HT-29 (cell line): ENCODE results near the gene NXPH2. TPM values are rescaled to one million over a fixed set of nuclear protein-coding genes. Genes with fewer than 3 reads are reported as not detected.
"Not testable (repeated sequence)": the region's sequence is repeated elsewhere in the genome, so short reads cannot be mapped to it uniquely, and the experiment has no call there.

Experiments
- DNase-seq: peaks from one replicate; pipeline ENCODE4 v3.0.0-alpha.2; 2015; ENCODE audit warnings: low spot score
- total RNA-seq: library from RNA; depleted of rRNA; stranded (reverse); fragments of >200 nt; shearing (Covaris generic); gene quantifications from 2 replicates; pipeline ENCODE4 v1.2.3, GENCODE V29; 2014

Gene NXPH2
- total RNA-seq, 1 experiment from 2014 or later, result not detected

DNA sequence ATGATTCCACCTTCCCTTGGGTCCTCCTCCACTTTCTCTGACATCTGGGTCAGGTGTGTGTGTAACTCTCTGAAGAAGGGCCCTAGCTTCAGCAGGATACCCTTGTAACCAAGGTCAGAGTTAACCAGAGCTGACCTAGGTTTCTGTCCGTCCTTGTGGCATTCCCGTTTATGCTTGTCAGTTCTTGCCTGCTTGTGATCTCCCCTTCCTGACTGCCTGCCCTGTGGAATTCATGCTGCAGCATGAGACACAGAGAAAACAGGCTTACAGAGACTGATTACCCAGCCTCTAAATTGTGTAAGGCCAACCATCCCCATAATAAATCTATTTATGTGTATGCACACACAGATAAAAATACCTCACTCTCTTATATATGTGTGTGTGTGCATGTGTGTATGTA lies 22.8 kb downstream of the NXPH2 start:
- no peak for DNase-seq

DNA sequence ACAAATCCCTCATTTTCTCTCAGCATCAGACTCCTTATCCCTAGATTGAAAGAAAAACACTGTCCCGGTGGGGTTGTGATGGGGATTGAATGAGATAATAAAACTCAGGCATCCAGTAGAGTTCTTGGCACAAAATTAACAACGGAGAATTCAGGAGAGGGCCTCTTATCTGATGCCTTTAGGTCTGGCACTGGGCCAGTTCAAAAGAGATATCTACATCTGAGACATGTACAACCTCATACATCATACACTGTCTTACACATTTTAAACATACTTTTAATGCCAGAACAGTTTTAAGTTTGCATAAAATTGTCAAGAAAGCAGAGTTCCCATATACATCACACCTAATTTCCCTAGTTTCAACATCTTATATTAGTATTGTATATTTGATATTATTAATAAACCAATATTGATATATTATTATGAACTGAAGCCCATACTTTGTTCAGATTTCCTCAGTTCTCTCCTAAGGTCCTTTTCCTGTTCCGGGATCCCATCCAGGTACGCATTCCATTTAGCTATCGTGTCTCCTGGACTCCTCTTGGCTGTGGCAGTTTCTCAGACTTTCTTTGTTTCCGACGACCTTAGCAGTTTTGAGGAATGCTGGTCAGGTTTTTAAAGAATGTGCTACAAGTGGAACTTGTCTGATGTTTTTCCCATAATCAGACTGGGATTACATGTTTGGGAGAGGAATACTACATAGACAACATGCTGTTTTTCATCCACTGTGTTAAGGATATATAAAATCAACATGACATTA lies 27.8 kb downstream of the NXPH2 start:
- DNase-seq, result no peak

DNA sequence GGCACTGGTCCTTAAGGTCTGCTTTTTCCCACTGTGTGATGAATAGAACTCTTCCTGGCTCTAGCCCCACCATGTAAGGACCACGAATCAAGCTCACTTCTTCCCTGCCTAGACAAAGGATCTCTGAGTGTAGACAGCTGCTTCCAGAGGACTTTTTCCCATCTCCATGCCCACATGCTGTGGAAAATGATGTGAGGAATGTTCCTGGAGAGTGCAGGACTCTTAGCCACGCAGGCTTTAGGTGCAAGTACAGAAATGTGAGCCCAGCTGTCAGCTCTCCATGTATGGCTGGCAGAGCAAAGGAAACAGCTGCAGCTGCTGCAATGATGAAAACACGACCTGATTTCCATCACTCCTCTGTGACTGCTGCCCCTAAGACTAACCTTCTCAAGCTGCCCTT lies 35.5 kb downstream of the NXPH2 start:
- no peak for DNase-seq

DNA sequence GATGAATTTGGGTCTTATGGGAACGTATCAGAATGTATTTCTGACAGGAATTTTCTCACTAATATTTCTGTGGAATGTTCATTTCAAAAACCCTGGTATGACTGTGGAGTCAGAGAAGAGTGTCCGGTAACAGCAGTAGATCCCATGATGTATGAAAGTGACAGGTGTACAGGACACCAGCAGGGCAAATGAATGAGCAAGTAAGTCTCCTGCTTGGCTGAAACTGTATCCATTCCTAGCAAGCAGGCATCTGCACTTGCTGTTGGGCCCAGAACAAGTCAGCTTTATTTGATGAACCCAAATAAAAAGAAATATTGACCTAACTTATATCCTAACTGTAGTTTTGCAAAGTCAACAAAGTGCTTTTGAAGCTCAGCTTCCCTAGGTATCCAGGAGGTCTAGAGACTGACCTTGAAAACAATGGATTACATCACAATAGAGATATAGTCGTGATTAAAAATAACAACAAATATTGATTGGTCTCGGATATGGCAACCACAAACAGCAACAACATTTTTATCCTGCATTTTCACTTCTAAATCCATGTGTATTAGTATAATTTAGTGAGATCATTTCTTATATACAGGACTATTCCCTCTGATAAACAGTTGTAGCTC lies 37.6 kb downstream of the NXPH2 start:
- no peak for DNase-seq

DNA sequence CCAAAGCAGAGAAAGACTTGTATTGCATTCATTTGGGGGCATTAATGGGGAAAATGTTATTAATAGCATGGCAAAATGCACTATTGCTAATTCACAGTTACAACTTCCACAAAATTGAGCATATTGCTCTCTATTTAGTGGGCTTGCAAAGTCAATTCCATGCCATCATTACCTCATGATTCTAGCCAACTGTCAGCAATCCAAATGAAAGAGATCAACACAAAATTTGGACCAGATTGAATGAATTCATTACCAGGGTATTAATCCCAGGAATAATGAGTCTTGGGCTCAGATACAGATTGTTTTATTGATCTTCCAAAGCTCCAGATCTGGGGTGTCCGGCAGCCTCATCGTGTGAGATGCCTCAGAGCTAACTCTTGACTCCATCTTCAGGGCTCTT lies 38.3 kb downstream of the NXPH2 start:
- DNase-seq, result no peak

DNA sequence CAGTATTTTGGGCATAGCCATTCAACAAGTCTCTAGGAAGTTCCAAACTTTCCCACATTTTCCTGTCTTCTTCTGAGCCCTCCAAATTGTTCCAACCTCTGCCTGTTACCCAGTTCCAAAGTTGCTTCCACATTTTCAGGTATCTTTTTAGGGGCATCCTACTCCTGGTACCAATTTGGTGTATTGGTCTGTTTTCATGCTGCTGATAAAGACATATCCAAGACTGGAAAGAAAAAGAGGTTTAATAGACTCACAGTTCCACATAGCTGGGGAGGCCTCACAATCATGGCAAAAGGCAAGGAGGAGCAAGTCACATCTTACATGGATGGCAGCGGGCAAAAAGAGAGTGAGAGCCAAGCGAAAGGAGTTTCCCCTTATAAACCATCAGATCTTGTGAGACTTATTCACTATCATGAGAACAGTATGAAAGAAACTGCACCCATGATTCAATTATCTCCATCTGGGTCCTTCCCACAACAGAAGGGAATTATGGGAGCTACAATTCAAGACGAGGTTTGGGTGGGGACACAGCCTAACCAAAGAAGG lies 43.1 kb downstream of the NXPH2 start:
- DNase-seq, result not testable (repeated sequence)

DNA sequence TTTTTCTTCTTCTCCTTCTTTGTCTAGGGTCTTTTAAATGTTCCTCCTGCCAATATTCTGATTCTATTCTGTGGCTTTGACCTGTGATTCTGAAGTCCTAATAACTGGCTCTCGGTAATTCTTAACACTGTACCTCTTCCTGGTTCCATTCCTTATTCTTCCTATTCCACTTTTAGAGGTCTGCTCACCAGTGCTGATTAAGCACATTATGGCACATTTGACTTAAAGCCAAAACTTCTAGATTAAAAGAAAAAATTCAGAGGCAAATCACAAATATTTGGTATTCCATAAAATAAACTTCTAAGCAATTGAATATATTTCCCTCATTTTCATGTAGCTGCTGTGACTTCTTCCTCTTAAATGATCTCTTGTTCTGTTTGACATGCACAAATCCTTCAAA lies 47.5 kb downstream of the NXPH2 start:
- no peak for DNase-seq

DNA sequence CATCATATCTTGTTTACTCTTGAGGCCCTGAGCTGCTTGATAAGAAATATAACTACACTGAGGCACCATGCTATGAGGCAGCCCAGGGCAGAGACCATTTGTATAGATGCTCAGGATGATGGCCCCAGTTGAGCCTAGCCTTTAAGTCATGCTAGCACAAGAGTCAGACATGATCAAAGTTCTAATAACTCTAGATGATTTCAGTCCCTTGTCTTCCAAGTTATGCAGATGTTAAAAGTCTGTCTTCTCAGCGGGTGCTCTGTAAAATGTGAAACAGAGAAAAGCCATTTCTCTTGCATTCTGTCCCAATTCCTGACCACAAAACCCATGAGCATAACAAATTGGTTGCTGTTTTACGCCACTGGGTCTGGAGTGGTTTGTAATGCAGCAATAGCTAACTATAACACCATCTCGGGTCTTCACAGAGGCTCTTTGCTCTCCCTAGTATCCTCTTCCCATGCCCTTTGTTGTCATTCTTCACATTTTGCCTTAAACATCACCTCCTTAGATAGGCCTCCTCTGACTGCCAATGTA lies 49.6 kb downstream of the NXPH2 start:
- no peak for DNase-seq

DNA sequence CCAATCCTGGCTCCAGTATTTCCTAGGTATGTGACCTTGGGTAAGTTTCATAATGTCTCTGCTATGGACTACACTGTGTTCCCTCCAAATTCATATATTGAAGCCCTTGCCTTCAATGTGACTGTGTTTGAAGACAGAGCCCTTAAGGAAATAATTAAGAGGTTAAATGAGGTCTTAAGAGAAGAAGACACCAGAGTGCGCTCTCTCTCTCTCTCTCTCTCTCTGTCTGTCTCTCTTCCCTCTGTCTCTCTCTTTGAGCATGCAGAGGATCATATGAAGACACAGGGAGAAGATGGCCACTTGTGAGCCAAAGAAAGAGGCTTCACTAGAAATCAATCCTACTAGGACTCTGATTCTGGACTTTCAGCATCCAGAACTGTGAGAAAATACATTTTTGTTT lies 52.2 kb downstream of the NXPH2 start:
- no peak for DNase-seq

DNA sequence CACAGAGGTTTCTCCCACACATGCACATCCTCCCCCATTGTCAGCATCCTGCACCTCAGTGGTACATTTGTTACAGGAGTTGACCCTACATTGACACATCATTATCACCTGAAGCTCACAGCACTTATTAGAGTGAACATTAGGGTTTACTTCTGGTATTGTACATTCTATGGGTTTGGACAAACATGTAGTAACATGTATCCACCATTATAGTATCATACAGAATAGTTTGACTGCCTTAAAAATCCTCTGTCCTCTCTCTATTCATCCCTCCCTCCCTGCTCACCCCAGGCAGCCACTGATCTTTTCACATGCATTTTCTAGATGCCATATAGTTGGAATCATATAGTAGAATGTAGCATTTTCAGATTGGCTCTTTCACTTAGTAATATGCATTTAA lies 53.5 kb downstream of the NXPH2 start:
- no peak for DNase-seq

DNA sequence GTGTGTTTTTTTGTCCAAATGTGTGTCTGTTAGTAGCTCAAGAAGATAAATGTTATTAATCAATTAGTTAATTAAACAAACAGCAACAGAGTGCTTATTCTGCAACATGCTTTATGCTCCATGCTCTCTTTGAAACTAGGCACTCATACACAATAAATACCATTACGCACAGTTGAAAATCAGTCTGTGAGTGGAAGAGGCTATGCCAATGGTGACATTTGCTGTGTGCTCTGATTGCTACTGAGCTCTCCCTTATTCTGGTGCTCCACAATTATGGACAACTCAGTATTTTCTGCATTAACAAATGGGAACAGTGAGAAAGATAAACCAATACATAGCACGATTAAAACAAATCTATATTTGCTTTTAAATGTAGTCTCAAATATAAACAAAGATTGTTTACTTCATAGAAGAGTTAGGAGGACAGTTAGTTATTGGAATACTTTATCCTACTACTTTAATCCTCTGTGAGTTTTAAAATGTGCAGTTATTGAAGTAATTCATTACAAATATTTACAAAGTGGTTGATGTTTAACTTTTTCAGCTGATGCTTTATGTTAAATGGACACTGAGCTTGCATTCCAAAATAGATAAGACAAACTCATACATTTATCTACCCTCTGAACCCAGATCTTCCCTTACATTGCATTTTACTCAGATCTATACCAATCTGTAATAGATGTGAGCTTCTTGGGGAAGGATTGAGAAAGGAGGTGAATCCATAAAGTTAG lies 55.3 kb downstream of the NXPH2 start:
- no peak for DNase-seq

DNA sequence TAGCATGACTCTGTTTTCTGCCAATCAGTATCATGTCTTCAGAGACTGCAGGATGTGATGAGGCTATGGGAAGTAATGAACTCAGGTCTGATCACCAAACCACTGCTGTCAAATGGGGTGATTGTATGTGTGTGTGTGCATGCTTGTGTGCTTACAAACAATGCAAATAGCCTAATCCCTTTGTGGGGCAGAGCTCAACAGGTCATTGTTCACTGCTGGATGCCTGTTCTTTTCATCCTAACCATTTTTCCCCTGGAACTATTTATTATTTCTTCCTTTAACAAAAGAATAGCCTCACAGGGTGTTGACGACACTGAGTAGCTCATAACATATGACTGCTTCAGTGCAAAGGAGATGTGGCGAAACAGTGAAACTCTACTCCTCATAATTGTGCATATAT lies 55.9 kb downstream of the NXPH2 start:
- DNase-seq, result no peak

DNA sequence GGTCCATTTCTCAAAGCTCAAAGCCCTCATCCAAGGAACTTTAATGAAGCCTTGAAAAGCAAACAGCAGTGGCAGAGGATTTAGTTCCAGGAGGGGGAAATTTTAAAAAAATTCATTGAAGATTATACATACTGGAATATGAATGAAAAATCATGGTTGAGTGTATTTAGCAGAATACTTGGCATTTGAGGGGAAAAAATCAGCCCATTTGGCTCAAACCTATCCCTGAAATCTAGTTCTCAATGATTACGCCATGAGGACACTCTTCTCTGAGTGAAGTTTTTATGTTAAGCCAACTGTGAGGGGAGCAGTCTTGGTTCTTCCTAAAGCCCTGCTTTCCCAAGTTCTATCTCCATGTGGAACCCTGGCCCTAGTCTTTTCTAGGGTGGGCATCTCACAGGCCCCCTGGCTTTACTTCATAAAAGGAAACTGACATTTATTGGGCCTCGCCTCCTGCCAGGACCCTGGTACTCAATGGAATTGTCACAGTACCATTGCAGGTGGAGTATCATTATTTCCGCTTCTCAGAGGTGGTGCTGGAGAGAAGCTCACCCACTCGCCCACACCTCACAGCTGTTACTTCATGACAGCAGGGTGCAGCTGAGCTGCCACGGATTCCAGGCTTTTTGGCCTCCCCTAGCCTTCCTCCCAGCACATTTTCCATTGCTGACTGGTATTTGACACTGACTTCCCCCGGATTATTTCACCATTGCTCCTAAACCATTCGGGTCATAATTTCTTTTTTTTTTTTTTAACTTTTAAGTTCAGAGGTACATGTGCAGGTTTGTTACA lies 56.8 kb downstream of the NXPH2 start:
- no peak for DNase-seq

DNA sequence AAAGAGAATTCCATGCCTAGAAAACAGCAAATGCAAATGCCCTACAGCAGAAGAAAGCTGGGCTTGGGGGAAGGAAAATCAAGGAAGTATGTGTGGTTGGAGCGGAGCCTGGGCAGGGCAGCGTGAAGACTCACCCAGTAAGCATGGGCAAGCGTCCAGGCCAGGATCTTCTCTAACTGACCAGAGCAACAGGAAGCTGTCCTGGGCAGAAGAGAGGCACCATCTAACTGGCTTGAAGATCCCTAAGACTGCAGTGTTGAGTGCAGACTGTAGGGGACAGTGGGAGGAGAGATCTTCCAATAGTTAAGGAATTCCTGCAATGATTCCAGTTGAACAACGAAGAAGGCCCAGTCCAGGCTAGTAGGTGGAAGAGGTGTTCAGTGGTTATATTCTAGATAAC lies 57.9 kb downstream of the NXPH2 start:
- peak; percentile 22 for DNase-seq

DNA sequence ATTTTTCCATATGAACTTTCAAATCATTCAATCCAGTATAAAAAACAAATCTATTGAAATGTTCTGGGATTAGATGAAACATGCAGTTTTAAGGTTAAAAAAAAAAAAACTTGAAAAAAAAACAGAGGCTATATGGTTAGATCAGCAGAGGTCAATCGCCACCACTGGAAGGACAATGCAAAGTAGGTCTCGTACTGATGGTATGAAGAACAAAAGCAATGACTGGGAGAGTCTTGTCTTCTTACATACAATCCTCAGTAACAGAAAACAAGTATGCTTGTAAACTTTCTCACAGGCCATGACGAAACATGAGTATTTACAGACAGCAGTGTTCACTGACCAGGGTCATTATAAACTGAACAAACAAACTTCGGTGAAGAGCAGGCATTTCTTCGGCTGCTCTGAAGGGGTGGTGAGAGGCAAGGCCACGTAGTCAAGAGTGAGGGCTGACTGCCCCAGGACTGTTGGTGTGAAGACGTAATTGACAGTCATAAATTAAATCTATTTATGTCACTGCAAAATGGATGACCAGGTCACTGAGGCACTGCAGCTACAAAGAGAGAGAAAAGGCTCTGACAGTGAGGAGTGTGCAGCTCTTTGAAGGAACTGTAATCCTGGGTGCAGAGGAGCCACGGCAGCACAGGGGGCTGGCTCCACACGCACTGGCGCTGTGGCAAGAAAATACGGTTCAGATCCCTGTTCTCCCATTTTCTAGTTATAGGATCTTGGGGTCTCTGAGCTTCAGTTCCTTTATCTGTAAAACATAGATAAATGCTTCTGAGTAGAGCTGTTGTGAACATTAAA lies 60.0 kb downstream of the NXPH2 start:
- no peak for DNase-seq

DNA sequence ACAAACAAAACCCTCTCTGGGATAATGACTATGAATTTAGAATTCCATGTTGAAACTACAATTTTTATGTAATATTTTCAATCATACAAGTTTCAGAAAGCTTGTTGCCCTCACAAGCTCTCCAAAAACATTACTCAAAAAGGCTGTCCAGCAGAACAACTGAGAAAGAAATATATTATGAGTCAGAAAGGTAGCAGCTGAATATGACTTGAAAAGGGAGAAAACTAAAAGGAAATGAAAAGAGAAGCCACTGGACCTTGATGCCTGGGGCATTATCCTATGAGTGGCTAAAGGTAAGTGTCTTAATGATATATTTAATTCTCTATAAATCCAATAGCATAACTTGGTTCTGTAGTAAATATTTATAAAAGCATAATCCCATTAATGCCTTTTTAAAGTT lies 61.8 kb downstream of the NXPH2 start:
- no peak for DNase-seq

DNA sequence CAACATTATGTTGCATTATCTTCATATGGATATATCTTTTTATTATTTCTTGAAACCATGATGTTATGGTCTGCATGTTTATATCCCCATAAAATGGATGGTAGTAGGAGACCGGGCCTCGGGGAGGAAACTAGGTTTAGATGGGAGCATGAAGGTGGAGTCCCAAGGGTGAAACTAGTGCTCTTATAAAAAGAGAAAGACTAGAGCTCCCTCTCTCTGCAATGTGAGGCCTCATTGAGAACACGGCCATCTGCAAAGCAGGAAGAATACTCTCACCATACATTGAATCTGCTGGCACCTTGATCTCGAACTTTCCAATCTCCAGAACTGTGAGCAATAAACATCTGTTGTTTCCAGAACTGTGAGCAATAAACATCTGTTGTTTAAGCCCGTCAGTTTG lies 64.0 kb downstream of the NXPH2 start:
- peak; percentile 27 for DNase-seq

DNA sequence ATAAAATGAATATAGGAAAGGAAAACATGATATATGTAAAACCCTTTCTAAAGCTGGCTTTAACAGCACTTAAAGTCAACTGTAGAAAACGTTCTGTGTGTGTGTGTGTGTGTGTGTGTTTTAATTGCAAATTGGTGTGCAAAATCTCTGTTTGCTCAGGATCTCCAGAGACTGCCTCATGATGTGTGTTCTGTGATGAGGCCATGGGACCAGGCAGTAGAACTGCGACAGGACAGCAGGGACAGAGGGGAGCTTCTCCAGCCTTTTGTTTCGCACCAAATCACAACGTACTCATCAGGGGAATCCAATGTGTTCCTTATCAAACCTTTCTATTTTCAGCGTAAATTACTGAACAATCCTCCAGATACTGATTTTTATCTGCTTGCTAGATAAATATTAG lies 66.7 kb downstream of the NXPH2 start:
- DNase-seq, result no peak

DNA sequence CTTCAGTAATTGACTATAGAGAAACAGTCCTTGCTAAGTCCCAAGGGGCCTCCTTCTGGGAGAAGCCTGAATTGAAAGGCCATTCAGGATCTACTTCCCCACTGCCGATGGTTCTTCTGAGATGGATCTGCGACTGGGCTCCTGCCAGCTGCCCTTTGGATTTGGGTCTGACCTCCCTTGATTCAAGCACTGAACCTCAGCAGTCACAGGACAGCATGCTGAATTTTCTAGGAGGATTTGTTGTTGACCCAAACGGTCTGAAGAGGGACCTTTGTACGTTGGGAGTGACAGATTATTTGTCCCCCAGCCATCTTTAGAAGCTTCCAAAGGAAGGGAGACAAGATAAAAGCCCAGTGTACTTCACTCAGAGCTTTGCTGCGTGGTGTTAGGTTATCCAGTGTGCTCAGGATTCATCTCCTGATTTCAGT lies 67.1 kb downstream of the NXPH2 start:
- no peak for DNase-seq

DNA sequence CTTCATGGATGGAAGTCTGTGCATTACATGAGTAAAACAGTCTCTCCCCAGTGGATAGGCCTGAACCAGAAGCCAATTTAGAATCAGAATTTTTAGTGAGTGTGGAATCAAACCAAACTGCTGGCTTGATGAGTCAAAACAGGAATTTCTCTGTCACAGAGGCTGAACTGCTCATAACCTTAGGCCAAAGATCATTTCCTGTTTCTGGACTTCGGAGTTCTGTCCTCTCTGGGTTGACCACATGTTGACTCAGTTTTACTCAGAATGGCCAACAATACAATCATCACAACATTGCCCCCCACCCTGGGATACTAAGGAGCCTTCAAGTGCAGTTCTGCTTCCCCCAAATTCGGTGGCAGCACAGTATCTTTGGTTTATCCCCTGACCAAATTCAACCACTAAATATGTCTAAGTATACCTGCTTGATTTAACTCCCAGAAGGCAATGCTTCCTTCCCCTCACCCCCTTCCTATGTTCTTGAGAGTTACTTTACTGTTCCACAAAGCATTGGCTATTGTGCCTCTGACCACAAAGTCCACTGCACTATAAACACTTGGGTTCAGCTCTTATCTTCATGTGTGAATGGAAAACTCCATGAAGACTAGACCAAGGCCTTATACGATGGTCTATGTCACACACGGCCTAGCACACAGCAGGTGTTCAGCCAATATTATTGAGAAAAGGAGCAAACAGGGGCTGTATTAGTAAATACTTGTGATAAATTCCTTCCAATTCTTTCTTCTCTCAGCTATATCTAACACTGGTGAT lies 67.8 kb downstream of the NXPH2 start:
- DNase-seq, result no peak
